HFF-Myc (cell line): ENCODE results near the gene RUNX1.

ENCODE experiments used
- DNase-seq: peaks from one replicate; pipeline ENCODE4 v3.0.0-alpha.2; 2011; ENCODE audit warnings: low read depth; ENCODE audit errors: extremely low read depth
- H3K4me3 ChIP-seq: replicated peaks from 2 replicates; pipeline ENCODE4 v1.5.1; 2011; ENCODE audit warnings: low read depth, mild to moderate bottlenecking, control low read depth, low read length
- TF ChIP-seq, protein P1 (sequence below): IDR thresholded peaks from 2 replicates; pipeline ENCODE4 v1.5.1; 2012; ENCODE audit warnings: mild to moderate bottlenecking, low read depth, low read length, control low read depth; ENCODE audit errors: missing control alignments

Gene RUNX1

DNA sequence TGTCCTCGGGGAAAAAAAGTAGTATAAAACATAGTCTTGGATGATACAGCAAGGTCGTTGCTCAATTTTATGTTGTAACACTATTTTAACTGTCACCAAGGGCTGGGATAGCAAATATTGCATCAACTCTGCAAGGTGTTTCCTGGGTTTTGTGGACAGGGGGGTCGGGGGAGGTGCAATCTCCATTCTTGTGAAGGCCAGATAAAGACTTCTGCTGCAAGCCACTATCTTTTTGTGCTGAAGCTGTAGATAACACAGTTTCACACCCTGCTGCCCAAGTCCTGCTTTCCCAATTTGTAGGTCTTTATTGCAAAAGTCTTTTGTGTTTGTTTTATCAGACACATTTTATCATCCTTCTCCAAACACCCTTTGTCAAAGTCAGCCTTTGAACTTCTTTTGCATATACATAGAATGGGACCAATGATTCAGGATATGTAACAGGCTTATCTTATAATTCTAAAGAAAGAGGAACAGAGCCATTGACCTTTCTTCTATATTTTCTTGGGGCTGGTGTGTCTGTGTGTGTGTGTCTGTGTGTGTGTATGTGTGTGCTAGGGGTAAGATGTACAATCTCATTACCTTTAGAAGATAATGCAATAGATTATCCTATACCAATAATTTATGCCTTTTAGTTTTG lies 140.6 kb downstream of the RUNX1 start:
- no peak for DNase-seq
- no peak overlapping the region for H3K4me3 ChIP-seq
- TF ChIP-seq, protein P1, sequence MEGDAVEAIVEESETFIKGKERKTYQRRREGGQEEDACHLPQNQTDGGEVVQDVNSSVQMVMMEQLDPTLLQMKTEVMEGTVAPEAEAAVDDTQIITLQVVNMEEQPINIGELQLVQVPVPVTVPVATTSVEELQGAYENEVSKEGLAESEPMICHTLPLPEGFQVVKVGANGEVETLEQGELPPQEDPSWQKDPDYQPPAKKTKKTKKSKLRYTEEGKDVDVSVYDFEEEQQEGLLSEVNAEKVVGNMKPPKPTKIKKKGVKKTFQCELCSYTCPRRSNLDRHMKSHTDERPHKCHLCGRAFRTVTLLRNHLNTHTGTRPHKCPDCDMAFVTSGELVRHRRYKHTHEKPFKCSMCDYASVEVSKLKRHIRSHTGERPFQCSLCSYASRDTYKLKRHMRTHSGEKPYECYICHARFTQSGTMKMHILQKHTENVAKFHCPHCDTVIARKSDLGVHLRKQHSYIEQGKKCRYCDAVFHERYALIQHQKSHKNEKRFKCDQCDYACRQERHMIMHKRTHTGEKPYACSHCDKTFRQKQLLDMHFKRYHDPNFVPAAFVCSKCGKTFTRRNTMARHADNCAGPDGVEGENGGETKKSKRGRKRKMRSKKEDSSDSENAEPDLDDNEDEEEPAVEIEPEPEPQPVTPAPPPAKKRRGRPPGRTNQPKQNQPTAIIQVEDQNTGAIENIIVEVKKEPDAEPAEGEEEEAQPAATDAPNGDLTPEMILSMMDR = no peak

GRCh38 chr21:34907461-34908418 lies 141.4 kb downstream of the RUNX1 start:
- no peak overlapping the region for H3K4me3 ChIP-seq
- DNase-seq = no peak
- TF ChIP-seq, protein P1 = no peak

DNA sequence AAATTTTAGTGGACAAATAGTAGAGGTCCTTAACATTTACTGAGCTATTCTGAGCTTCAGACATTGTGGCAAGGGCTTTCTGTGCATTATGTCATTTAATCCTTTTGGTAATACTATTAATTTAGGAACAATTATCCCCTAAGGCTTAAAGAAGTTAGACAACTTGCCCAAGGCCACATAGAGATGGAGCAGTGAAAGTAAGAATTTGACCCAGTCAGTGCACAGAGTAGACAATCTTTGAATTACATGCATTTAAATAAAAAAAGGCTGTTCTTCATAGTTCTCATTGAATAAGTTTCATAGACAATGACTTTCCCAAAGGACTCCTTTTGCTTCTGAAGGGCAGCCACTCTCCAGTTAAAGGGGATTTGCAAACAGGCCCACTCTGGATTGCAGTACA lies 142.7 kb downstream of the RUNX1 start:
- no peak for DNase-seq
- TF ChIP-seq, protein P1 = no peak
- no peak overlapping the region for H3K4me3 ChIP-seq

GRCh38 chr21:34905218-34905537 lies 143.9 kb downstream of the RUNX1 start:
- H3K4me3 ChIP-seq = no peak overlapping the region
- no peak for DNase-seq
- TF ChIP-seq, protein P1 = no peak

GRCh38 chr21:34904526-34905217 lies 144.4 kb downstream of the RUNX1 start:
- no peak for DNase-seq
- H3K4me3 ChIP-seq = no peak overlapping the region
- TF ChIP-seq, protein P1 = no peak

DNA sequence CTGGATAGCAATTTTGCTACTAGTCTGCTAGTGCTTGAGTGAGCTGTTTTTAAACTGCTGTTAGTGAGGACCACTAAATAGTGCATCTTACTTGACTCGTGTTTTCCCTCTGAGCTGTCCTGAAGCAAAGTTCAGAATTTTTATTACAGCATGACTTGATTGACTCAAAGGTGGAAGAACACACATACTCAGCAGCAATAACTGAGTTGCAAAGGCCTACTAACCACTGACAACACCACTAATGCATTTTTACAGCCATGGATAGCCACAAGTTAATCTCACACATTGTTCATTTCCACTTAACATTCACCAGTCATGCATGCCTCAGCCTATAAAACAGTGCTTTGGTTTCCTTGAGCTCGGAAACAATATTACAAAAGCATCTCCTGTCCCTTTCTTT lies 148.7 kb downstream of the RUNX1 start:
- TF ChIP-seq, protein P1 = no peak
- no peak for DNase-seq
- H3K4me3 ChIP-seq = no peak overlapping the region
